Right ventricle myocardium superior (tissue), 1 donor: ENCODE data around the gene KIF17. TPM values are rescaled to one million over a fixed set of nuclear protein-coding genes. Genes with fewer than 3 reads are reported as not detected.
A peak's percentile ranks its signal among the peaks of the same experiment; 100 is the strongest.

Experiments
- ATAC-seq: fragments of 200-7000 bp; cut with Tn5 transposase; one replicate; pipeline ENCODE4 v1.9.1; 2020; ENCODE audit warnings: mild to moderate bottlenecking; ENCODE audit not compliant: poor library complexity
- DNase-seq: peaks from one replicate; pipeline ENCODE4 v3.0.0-alpha.2; 2020
- intact Hi-C: fragments of 100-400 bp; cut with DNase I; formaldehyde crosslinking; loops from one replicate; pipeline ENCODE4 v1.11.2; 2022
- total RNA-seq: library from RNA; stranded (reverse); fragmentation: NEBNext Ultra II Directional; extraction: Animal tissue kit (Norgen Biotek cat#: 25700); gene quantifications from one replicate; pipeline ENCODE4 v1.2.1, GENCODE V29; 2021
- donor health status: DM: no; HTN: yes; CAD: no; lungs with severe emphysema.

The KIF17 gene
- total RNA-seq, 1 donor from 2014 or later = 5.2 TPM

DNA sequence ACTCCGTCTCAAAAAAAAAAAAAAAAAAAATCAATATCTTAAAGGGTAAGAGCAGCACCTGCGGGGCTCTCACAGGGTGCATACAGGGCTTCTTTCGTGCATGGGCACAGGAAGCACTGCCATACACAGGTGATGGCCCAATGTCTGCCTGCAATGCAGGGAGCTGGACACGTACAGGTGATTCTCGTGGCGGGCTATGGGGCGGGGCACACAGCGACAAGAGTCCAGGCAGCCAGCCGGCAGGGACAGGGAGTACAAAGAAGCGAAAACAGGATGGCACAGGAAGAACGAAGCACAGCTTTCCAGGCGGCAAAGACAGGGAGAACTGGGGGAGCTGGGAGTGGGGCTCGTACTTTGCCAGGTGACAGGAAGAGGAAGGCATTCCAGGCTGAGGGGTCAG lies 1.6 kb downstream of the KIF17 start:
- intact Hi-C loops = no loop called here
- ATAC-seq (no peak), DNase-seq (peak; percentile 8)

DNA sequence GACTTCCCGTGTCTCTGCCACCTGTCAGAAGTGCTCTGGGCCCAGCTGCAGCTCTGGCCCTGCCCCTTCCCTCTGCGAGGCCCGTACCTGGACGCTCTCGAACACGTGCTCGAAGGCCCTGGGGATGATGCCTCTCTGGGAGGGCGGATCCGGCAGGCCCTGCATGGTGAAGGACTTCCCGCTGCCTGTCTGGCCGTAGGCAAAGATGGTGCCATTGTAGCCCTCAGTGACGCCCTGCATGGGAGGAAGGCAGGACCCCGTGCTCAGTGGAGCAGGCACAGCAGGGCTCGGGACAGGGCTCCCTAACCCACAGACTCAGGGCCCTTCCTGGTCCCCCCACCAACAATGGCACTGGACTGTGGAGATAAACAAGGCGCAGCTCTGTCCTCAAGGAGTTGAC lies 2.4 kb downstream of the KIF17 start:
- peak; percentile 17 for DNase-seq

DNA sequence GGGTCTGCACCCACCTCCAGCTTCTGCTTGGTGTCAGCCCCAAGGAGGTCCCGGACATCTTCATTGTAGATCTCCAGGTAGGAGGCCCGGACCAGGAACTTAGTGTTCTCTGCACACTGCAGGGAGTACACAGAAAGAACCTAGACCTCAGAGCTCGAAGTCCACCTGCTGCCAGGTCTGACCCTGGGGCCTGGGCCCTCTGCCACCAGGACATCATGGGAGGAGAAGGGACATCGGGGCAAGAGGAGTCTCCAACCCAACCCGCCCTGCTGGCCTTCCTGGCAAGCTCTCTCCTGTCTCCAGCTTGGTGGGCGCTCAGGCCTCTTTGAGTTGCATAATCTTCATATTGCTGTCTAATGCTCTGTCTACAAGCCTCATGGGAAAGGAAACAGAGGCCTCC lies 4.4 kb downstream of the KIF17 start:
- intact Hi-C loops = no loop called here
- DNase-seq (no peak), ATAC-seq (no peak)

More for the DNA sequence above, 2.4 kb downstream of the KIF17 start:
- intact Hi-C loops = no loop called here
- no peak for ATAC-seq

DNA sequence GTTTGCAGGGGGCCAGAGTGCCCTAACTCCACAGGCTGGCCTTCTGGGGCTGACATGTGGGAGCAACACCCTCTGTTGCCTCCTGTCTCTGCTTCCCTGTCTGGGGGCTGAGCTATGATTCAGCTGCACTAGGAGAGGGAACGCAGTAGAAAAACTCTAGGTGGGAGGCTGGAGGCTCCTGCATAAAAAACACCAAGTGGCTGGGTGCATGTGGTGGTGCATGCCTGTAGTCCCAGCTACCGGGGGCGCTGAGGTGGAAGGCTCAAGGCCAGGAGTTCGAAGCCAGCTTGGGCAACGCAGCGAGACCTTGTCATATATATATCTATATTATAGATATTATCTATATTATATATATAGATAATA lies 5.6 kb downstream of the KIF17 start:
- no peak for DNase-seq
- intact Hi-C loops = no loop called here
- ATAC-seq = no peak

DNA sequence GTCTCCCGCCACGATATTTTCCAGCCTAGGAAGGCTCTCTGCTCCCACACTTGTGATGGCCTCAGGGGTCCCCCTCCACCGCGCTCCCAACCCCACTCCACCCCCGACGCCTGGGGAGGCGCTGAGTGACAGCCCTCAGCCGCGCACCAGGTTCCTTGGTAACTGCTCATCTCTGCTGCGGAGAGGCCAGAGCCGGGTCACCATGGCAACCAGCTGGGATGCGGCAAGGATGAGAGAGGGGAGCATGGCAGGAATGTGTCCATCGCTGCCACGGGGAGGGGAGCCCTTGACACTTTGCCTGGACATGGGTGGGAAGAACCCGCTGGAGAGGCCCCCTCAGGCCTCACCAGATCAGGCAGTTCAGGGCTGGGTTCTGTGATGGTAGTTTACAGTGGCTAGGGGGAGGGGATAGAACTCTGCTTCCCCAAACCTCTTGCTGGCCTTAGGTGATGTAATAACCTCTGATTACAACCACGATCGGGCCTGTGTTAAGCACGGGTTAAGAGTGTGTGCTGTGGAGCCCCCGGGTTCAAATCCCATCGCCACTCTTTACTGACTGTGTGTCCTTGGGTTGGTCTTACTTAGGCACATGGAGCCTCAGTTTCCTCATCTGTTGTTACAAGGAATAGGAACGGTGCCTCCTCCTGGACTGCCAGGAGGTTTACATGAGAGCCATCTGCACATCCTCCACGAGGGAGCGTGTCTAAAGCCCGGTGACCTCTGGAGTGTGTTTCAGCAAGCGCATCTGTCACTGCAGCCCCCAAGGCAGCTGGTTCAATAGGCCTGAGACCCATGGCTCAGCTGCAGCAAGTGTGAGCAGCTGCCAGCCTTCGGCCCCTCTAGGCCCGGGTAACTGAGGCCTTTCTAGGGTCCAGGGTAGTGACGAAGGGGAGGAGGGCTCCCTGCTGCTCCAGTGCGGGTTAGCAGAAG lies 6.3 kb downstream of the KIF17 start:
- no peak for DNase-seq
- intact Hi-C loops = no loop called here
- no peak for ATAC-seq

DNA sequence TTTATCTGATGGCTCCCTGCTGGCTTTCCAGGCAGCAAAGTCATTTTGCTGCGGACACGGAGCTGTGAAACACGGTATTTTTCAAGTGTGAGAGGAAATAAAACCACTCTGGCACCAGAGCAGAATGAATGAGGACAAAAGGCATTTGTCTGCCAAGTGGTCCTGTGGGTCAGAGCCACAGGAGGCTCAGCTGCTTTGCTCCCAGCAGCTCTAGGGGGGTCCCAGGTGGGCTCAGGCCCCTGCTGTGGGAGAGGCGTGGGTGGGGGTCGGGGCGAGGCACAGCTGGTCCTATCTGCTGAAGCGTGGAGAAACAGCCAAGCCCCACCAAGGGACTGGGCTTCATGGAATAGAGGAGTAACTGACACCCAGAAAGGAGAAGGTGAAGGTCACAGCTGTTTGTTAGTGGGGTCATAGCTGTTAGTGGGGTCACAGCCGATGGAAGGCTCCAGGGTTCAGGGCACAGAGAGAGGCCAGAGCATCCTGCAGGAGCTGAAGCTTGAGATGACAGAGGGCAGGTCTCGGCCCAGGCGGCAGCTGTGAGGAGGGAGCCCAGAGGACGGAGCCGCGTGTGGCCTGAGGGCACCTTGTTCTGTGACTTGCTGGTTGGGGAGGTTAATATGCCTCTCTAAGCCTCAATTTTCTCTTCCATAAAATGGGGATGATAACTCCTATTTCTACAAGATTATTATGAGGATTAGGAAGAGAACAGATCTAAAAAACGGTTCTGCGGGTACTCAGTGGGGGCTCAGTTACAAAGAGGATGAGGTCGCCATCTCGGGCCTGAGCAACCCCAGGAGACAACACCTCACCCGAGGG lies 7.1 kb downstream of the KIF17 start:
- DNase-seq = no peak

DNA sequence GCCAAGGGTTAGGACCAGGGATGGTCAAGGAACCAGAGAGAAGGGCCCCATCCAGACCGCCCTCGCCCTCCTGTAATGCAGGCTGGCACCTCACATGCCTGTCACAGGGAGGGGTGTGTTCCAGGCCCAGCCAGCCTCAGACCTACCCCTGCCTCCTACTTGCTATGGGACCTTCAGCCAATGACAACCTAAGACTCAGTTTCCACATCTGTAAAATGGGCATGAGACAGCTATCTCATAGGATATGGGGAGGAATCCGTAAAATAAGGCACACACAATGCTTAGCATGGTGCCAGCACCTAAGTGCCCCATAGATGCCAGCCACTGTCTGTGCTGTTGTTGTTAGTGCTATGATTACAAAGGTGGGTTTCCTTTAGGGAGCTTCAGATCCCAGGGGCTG lies 7.9 kb downstream of the KIF17 start:
- ATAC-seq (no peak), DNase-seq (no peak)
- intact Hi-C loops = no loop called here

More for the DNA sequence above, 7.1 kb downstream of the KIF17 start:
- intact Hi-C loops = no loop called here
- no peak for ATAC-seq

DNA sequence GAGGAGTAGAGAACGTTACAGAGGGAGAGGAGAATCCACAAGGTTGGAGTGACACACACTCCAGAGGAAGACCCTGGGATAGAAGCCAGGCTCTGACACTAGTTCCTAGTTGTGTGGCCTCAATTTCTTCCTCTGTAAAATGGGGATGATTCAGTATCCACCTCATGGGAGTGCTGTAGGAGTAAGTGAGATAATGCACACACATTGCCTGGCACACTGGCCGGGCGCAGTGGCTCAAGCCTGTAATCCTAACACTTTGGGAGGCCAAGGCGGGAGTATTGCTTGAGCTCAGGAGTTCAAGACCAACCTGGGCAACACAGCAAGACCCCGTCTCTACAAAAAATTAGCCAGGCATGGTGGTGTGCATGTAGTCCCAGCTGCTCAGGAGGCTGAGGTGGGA lies 8.9 kb downstream of the KIF17 start:
- DNase-seq (no peak), ATAC-seq (no peak)
- intact Hi-C loops = no loop called here

DNA sequence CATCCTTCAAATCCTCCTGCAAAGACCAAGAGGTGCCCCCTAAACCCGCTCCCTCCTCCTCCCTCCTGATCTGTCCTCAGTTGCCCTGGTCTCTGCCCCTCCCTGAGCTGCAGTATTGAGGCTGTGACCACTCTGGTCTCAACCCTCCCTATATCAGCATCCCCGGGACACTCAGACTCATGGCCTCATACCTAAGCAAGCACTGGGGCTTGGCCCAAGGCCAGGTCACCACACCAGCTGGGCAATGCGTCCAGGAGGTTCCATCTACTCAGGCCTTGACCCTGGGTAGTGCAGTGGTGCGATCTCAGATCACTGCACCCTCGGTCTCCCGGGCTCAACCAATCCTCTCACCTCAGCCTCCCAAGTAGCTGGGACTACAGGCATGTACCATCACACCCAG lies 9.8 kb downstream of the KIF17 start:
- DNase-seq (no peak), ATAC-seq (no peak)
- intact Hi-C loops = no loop called here

DNA sequence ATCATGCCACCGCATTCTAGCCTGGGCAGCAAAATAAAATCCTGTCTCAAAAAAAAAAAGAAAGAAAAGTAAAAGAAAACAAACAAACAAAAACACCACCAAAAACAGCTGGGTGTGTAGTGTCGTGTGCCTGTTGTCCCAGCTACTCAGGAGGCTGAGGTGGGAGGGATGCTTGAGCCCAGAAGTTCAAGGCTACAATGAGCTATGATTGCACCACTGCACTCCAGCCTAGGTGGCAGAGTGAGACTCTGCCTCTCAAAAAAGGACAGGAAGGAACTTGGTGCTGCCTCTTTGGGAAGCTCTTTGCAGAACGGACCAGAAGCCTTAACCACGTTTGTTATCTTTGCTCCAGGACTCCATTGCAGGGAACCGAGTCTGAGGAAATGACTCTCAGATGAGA lies 11.0 kb downstream of the KIF17 start:
- intact Hi-C loops = no loop called here
- no peak for ATAC-seq
- DNase-seq = no peak

DNA sequence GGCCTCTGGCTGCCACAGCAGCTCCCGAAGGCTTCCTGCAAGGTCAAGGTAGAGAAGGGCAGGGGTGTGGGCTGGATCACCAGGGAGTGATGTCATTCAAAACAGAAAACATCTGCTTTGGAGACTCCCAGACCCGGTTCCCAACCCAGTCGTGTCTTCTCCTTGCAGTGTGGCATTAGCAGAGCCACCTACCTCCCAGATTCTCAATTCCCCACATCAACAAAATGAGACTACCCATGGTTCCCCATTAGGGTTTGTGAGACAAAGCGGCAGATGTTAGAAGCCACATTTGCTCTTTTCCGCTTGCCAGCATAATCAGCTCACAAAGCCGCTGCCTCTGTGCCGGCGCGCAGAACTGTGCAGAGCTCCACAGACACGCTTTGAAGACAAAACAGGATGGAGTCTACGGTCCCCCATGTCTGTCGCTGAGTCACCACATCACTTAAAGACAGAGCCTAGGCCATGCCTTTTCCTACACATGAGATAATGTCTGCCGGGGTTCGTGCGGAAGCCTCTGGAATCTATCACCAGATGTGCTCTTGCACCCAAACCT lies 12.5 kb downstream of the KIF17 start:
- ATAC-seq = no peak
- intact Hi-C loops = no loop called here
- DNase-seq = no peak

DNA sequence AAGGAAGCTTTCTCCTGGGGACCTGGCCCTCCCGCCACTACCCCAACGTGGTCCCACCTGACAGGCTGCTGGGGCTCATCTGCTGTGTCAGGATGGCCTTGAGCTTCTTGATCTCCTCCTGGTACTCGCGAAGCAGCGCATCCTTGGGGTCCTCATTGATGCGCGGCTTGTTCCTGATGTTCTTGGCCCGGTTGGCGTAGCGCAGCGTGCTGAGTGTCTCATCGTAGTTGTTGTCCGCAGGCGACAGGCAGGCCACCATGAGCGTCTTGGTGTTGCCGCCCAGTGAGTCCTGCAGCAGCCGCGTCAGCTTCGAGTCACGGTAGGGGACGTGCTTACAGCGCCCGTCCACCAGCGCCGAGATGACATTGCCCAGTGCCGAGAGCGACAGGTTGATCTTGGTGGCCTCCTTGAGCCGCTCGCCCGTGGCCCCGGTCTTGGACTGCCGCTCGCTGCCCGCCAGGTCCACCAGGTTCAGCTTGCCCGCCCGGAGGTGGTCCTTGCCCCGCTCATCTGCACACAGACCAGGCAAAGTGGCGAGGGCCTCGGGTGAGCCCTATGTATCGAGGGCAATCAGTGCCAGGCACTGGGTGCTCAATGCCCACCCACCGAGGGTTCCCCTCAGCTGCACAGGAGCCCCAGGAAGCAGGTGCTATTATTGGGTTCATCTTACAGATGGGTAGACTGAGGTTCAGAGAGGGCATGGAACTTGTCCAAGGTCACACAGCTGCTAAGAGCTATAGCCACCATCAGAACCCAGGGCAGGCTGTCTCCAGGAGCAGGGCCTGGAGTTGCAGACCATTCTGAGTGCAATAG lies 13.2 kb downstream of the KIF17 start:
- intact Hi-C loops = no loop called here
- ATAC-seq (no peak), DNase-seq (no peak)

DNA sequence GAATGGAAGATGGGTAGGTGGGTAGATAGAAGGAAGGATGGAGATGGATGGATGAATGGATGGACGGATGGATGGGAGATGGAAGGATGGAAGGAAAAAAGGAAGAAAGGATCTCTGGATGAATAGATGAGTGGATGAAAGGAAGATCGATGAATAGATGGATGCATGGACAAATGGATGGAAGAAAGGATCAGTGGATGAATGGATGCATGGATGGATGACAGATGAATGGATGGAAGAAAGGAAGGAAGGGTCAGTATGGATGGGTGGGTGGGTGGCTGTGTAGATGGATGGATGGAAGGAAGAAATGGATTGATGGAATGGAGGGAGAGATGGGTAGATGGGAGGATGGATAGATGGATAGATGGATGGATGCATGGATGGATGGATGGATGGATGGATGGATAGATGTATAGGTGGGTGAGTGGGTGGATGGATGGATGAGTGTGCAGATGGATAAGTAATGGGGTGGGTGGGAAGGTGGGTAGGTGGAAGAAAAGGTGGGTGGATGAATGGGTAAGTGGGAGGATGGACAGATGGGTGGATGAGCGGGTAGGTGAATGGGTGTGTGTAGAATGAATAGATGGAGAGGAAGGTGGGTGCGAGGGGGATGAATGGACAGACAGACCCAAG lies 14.6 kb downstream of the KIF17 start:
- intact Hi-C loops = no loop called here
- no peak for ATAC-seq
- DNase-seq = no peak

DNA sequence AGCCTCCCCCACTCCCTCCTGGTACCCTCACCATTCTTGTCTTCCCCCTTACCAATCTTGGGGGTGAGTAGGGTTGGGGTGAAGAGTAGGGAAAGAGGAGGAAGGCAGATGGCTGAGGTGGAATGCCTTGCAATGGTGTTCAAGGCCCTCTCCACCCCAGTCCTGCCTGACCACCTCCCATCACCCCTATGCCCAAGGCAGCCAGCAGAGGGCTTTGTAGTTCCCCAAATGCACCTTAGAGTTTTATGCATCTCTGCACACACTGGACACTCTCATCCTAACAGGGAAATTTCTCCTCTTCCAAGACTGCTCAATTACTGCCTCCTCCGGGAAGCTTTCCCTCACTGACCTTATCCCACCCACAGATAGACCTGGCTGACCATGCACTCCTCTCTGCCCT lies 15.4 kb downstream of the KIF17 start:
- ATAC-seq (no peak), DNase-seq (no peak)
- intact Hi-C loops = no loop called here

DNA sequence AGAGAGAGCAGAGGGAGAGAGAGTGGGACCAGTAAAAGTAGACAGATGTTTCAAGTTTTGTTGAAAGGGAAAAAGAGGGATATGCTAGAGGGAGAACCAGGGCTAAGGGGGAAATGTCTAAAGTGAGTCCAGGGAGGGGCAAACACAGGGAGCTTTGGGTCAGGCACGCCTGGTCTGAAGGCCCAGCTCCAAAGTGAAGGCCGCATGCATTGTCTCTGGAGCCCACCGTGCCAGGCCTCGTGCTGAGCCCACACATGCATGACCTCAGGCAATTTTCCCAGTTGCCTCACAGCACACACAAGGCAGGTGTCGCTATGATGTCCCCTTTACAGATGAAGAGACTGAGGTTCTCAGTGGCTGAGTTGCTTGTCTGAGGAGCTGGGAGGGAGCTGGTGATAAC lies 16.0 kb downstream of the KIF17 start:
- ATAC-seq = no peak

DNA sequence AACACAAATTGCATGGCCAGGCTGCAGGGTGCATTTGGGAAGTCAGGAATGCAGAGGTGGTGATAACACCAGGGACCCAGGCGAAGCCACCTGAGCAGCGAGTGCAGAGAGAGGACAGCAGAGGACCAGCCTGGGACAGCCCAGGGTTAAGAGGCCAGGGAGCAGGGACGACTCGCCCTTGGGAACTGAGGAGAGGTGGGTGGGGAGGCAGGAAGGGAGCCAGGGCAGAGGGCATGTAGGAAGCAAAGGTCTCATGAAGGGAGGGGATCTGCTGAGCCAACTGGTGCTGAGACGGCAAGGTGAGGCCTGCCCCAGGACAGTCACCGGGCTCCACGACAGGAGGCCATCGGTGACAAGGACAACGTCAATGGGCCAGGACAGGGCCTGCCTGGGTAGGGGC lies 16.4 kb downstream of the KIF17 start:
- ATAC-seq (no peak), DNase-seq (no peak)
- intact Hi-C loops = no loop called here

More for the DNA sequence above, 16.0 kb downstream of the KIF17 start:
- DNase-seq = no peak
- intact Hi-C loops = no loop called here

DNA sequence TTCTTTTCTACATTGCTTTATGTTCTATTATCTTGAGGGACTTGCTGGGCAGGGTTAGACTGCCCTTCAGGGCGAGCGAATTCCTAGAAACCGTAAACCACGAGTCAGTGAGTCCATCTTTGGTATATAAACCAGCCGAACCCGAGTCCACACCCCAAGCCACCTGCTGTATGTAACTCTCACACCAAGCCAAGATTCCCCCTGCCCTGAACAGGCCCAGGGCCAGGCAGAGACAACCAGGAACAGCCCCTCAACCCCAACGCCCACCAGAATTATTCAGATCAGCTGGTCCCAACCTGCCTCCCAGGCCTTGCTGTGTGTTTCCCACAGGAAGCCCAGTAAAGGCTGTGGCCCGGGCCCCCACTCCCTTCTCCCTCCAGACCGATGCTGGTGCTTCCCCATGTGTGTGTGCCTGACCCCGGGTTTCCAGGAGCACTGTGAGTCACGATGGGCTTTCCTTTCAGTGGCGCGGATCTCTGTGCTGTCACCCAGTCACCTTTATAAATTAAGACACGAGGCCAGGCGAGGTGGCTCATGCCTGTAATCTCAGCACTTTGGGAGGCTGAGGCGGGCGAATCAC lies 17.1 kb downstream of the KIF17 start:
- intact Hi-C loops = no loop called here
- ATAC-seq = no peak
- no peak for DNase-seq

DNA sequence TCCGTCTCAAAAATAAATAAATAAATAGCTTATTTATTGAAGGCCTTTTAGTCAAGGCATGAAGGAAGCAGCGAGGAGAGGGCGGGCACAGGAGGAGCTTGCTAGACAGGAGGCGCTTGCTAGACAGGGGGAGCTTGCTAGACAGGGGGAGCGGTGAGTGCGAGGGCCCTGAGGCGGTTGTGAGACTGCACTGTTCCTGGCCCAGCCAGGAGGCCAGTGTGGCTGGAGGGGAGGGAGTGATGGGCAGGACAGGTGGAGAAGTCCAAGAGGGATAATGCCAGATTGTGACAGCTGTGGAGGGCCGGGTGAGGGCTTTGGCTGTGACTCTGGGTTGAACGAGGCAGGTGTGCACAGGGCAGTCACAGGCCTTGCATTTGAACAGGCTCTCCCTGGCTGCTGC lies 18.2 kb downstream of the KIF17 start:
- ATAC-seq (no peak), DNase-seq (no peak)
- intact Hi-C loops = no loop called here
